ENCODE measurements around the gene KCNN2. TPM values are rescaled to one million over a fixed set of nuclear protein-coding genes. Genes with fewer than 3 reads are reported as not detected.

Gene KCNN2
- total RNA-seq, 4 donors from 2014 or later, result 0.40 TPM; not detected in 3

- Histone ChIP-seq H3K36me3 (no peaks in the 10 kb centered on the region), H3K4me1 (no peaks in the 10 kb centered on the region), H3K9me3 (no peaks in the 10 kb centered on the region), H3K27me3 (no peaks in the 10 kb centered on the region), H3K4me3 (no peak overlapping the region), H3K27ac (no peak overlapping the region)
- TF ChIP-seq POLR2A (IDR thresholded peaks at IDR 0.05), result no peak
- no peak for TF ChIP-seq CTCF (IDR thresholded peaks at IDR 0.05)
- DNase-seq, result no peak
Observed at GRCh38 chr5:114402206-114402605, 40.3 kb downstream of the KCNN2 start.

- H3K27ac ChIP-seq, result no peak overlapping the region
- no peak for DNase-seq
- H3K9me3 ChIP-seq, result no peaks in the 10 kb centered on the region
- H3K4me1 ChIP-seq, result no peaks in the 10 kb centered on the region
- no peak overlapping the region for H3K4me3 ChIP-seq
- no peaks in the 10 kb centered on the region for H3K27me3 ChIP-seq
- TF ChIP-seq CTCF (IDR thresholded peaks at IDR 0.05), result no peak
- TF ChIP-seq POLR2A (IDR thresholded peaks at IDR 0.05), result no peak
- no peaks in the 10 kb centered on the region for H3K36me3 ChIP-seq
Observed at GRCh38 chr5:114407783-114408182, 45.9 kb downstream of the KCNN2 start.

- no peak overlapping the region for H3K4me3 ChIP-seq
- TF ChIP-seq CTCF (IDR thresholded peaks at IDR 0.05) (no peak), POLR2A (IDR thresholded peaks at IDR 0.05) (no peak)
- H3K9me3 ChIP-seq, result no peaks in the 10 kb centered on the region
- H3K4me1 ChIP-seq, result no peaks in the 10 kb centered on the region
- no peaks in the 10 kb centered on the region for H3K36me3 ChIP-seq
- H3K27ac ChIP-seq, result no peak overlapping the region
- no peak for DNase-seq
- H3K27me3 ChIP-seq, result no peaks in the 10 kb centered on the region
Observed at GRCh38 chr5:114408847-114409246, 47.0 kb downstream of the KCNN2 start.

- no peaks in the 10 kb centered on the region for H3K9me3 ChIP-seq
- no peak overlapping the region for H3K27ac ChIP-seq
- H3K4me1 ChIP-seq, result no peaks in the 10 kb centered on the region
- TF ChIP-seq POLR2A (IDR thresholded peaks at IDR 0.05) (no peak), CTCF (IDR thresholded peaks at IDR 0.05) (no peak)
- no peaks in the 10 kb centered on the region for H3K27me3 ChIP-seq
- DNase-seq, result peak in 2 of 3 donors; percentile 48 to 53
- H3K4me3 ChIP-seq, result no peak overlapping the region
- no peaks in the 10 kb centered on the region for H3K36me3 ChIP-seq
Observed at GRCh38 chr5:114411380-114411931, 49.6 kb downstream of the KCNN2 start.

- DNase-seq, result no peak
- Histone ChIP-seq H3K9me3 (no peaks in the 10 kb centered on the region), H3K36me3 (no peaks in the 10 kb centered on the region), H3K4me3 (no peak overlapping the region), H3K27me3 (no peaks in the 10 kb centered on the region), H3K4me1 (no peaks in the 10 kb centered on the region), H3K27ac (no peak overlapping the region)
- TF ChIP-seq POLR2A (IDR thresholded peaks at IDR 0.05), result no peak
- TF ChIP-seq CTCF (IDR thresholded peaks at IDR 0.05), result no peak
Observed at GRCh38 chr5:114412510-114413171, 50.8 kb downstream of the KCNN2 start.
